Motor neuron (in vitro differentiated cells): Measurements from ENCODE around the gene RPL36AL. TPM values are rescaled to one million over a fixed set of nuclear protein-coding genes. Genes with fewer than 3 reads are reported as not detected.
"Not testable (repeated sequence)": the region's sequence is repeated elsewhere in the genome, so short reads cannot be mapped to it uniquely, and the experiment has no call there.

Experiments
- ATAC-seq, 8 experiments: fragments of 200-7000 bp; cut with Tn5 transposase; replicated peaks in 6 of 8; 2 replicates each; pipeline ENCODE4 v1.8.0; 2021; ENCODE audit warnings: mild to moderate bottlenecking in 8 of 8, moderate library complexity in 8 of 8
- H3K27ac ChIP-seq, 2 donors: fragments of 250-450 bp; sonication (Bioruptor Pico); 2 replicates each; pipeline ENCODE4 v1.9.0; 2021; ENCODE audit warnings: antibody characterized with exemption in 2 of 2, mild to moderate bottlenecking in 2 of 2, moderate library complexity in 1 of 2
- H3K4me1 ChIP-seq, 2 donors: fragments of 250-450 bp; sonication (Bioruptor Pico); replicated peaks in 1 of 2; 2 replicates each; pipeline ENCODE4 v1.6.1; 2021; ENCODE audit warnings: antibody characterized with exemption in 2 of 2, mild to moderate bottlenecking in 2 of 2, moderate library complexity in 1 of 2
- H3K4me3 ChIP-seq, 5 donors: fragments of 250-450 bp; sonication (Bioruptor Pico); 2 replicates each; pipeline ENCODE4 v1.9.0; 2021; ENCODE audit warnings: antibody characterized with exemption in 5 of 5, mild to moderate bottlenecking in 5 of 5, moderate library complexity in 4 of 5
- WGBS, 10 experiments: fragments of 450-650 bp; shearing (Covaris generic); methylation state at CpG; one replicate each; pipeline ENCODE4 v1.0.0; 2022; 5-methylcytosine and 5-hydroxymethylcytosine counted together
- in situ Hi-C, 9 experiments: fragments of 400-800 bp; cut with MboI; loops; one replicate each; pipeline ENCODE4 v1.15.0; 2021; ENCODE audit warnings: low sequenced_read_pairs in 9 of 9, low pct_unique_long_range_greater_than_20kb in 2 of 9; ENCODE audit not compliant: unreplicated experiment in 9 of 9
- total RNA-seq, 8 experiments: library from RNA; unstranded; fragments of 300-600 nt; gene quantifications; 2 replicates each; pipeline versions ENCODE4 v1.2.3 to v1.2.4, GENCODE V29; 2022

The RPL36AL gene
- total RNA-seq, 8 experiments from 2014 or later, result 184 to 452 (median 222) TPM

- peak in 1 of 8 experiments; percentile 1 for ATAC-seq
- Histone ChIP-seq H3K27ac (peak overlapping the region in 1 of 2 donors; percentile 88), H3K4me1 (peaks cover 9 to 13% of the 10 kb centered on the region in 2 donors), H3K4me3 (peak overlapping the region; percentile 64 to 94 (median 83))
- WGBS, 10 experiments, result 1 to 10% (median 3%) methylated on average over 2 to 29 of the region's 32 CpGs; no CpG with 5 or more reads in 1 of the 10 experiments
- in situ Hi-C loops, result not testable (repeated sequence)
Observed at GRCh38 chr14:49584981-49585640, 35.3 kb downstream of the RPL36AL start.

GRCh38 chr14:49584058-49584457 is 36.4 kb downstream of the RPL36AL start:
- in situ Hi-C loops, result no loop called here
- Histone ChIP-seq H3K27ac (no peak overlapping the region), H3K4me1 (peaks cover 9 to 13% of the 10 kb centered on the region in 2 donors), H3K4me3 (no peak overlapping the region)
- ATAC-seq, result no peak
- 50 to 100% (median 88%) methylated on average over 2 to 7 of the region's 11 CpGs; no CpG with 5 or more reads in 1 of the 10 experiments for WGBS, 10 experiments

- in situ Hi-C loops, result no loop called here
- ATAC-seq, result no peak
- Histone ChIP-seq H3K27ac (no peak overlapping the region), H3K4me1 (peaks cover 9 to 13% of the 10 kb centered on the region in 2 donors), H3K4me3 (no peak overlapping the region)
- 71 to 100% (median 95%) methylated on average over 4 to 6 of the region's 6 CpGs; no CpG with 5 or more reads in 1 of the 10 experiments for WGBS, 10 experiments
Observed at GRCh38 chr14:49583629-49584028, 36.8 kb downstream of the RPL36AL start.

- Histone ChIP-seq H3K4me1 (peaks cover 9 to 13% of the 10 kb centered on the region in 2 donors), H3K4me3 (no peak overlapping the region), H3K27ac (no peak overlapping the region)
- in situ Hi-C loops, result no loop called here
- no peak for ATAC-seq
- 60 to 100% (median 88%) methylated on average over 1 to 4 of the region's 4 CpGs for WGBS, 10 experiments
Observed at GRCh38 chr14:49582113-49582977, 38.1 kb downstream of the RPL36AL start.

- in situ Hi-C loops, result no loop called here
- 60 to 100% (median 77%) methylated on average over 2 to 7 of the region's 9 CpGs; no CpG with 5 or more reads in 2 of the 10 experiments for WGBS, 10 experiments
- Histone ChIP-seq H3K4me1 (peaks cover 9 to 13% of the 10 kb centered on the region in 2 donors), H3K27ac (no peak overlapping the region), H3K4me3 (no peak overlapping the region)
- no peak for ATAC-seq
Observed at GRCh38 chr14:49581209-49582112, 39.0 kb downstream of the RPL36AL start.

GRCh38 chr14:49579841-49580240 is 40.6 kb downstream of the RPL36AL start:
- ATAC-seq, result peak in 4 of 8 experiments; percentile 8 to 14 (median 10)
- in situ Hi-C loops, result no loop called here
- Histone ChIP-seq H3K27ac (no peak overlapping the region), H3K4me3 (no peak overlapping the region), H3K4me1 (peaks cover 7 to 12% of the 10 kb centered on the region in 2 donors)
- WGBS, 10 experiments, result 88 to 100% (median 100%) methylated on average over 1 to 2 of the region's 2 CpGs; no CpG with 5 or more reads in 3 of the 10 experiments

GRCh38 chr14:49578141-49578540 is 42.3 kb downstream of the RPL36AL start:
- no peak overlapping the region for H3K27ac ChIP-seq
- in situ Hi-C loops, result no loop called here
- no peak overlapping the region for H3K4me3 ChIP-seq
- WGBS, 10 experiments, result 86 to 100% (median 100%) methylated on average over 1 of the region's 1 CpG; no CpG with 5 or more reads in 2 of the 10 experiments
- ATAC-seq, result no peak
- H3K4me1 ChIP-seq, result no peaks in the 10 kb centered on the region

- ATAC-seq, result no peak
- in situ Hi-C loops, result no loop called here
Observed at GRCh38 chr14:49574038-49574437, 46.4 kb downstream of the RPL36AL start.

GRCh38 chr14:49569281-49569680 is 51.1 kb downstream of the RPL36AL start:
- Histone ChIP-seq H3K27ac (no peak overlapping the region), H3K4me1 (no peaks in the 10 kb centered on the region), H3K4me3 (no peak overlapping the region)
- 0 to 100% (median 95%) methylated on average over 1 to 3 of the region's 3 CpGs; no CpG with 5 or more reads in 1 of the 10 experiments for WGBS, 10 experiments
- in situ Hi-C loops, result no loop called here
- no peak for ATAC-seq

More at GRCh38 chr14:49574038-49574437, 46.4 kb downstream of the RPL36AL start:
- WGBS, 10 experiments, result 90 to 100% (median 96%) methylated on average over 1 to 5 of the region's 5 CpGs; no CpG with 5 or more reads in 2 of the 10 experiments
- H3K4me3 ChIP-seq, result no peak overlapping the region
- H3K27ac ChIP-seq, result no peak overlapping the region
- H3K4me1 ChIP-seq, result no peaks in the 10 kb centered on the region

Other genes with a start within 250 kb of the RPL36AL start
- gene RPS29, start 34.2 kb downstream of the RPL36AL start, total RNA-seq, result 1,000 to 10,000 TPM; 1,019 to 8,138 (median 3,970) TPM
- 10 to 100 TPM in 4 of 8 experiments, 1 to 10 TPM in 4; 6.0 to 26.8 (median 10.5) TPM for gene LRR1, start 21.7 kb downstream of the RPL36AL start, total RNA-seq
- 10 to 100 TPM; 14.9 to 49.4 (median 25.4) TPM for gene MGAT2, start 173 bp upstream of the RPL36AL start, total RNA-seq
- 10 to 100 TPM in 7 of 8 experiments, 1 to 10 TPM in 1; 9.8 to 20.5 (median 13.3) TPM for gene DNAAF2, start 14.6 kb upstream of the RPL36AL start, total RNA-seq
- gene POLE2, start 67.6 kb upstream of the RPL36AL start, total RNA-seq, result 10 to 100 TPM in 3 of 8 experiments, 1 to 10 TPM in 4, not detected in 1; 2.3 to 18.3 (median 4.6) TPM
- 1 to 10 TPM; 1.3 to 3.2 (median 2.8) TPM for gene KLHDC1, start 72.5 kb upstream of the RPL36AL start, total RNA-seq
- 10 to 100 TPM; 38.4 to 73.2 (median 59.0) TPM for gene KLHDC2, start 147.5 kb upstream of the RPL36AL start, total RNA-seq
- 100 to 1,000 TPM in 1 of 8 experiments, 10 to 100 TPM in 7; 49.3 to 120 (median 69.2) TPM for gene NEMF, start 232.2 kb upstream of the RPL36AL start, total RNA-seq